OCI-LY7 (cell line): ENCODE data around the gene SPDYE2B. TPM values are rescaled to one million over a fixed set of nuclear protein-coding genes. Genes with fewer than 3 reads are reported as not detected.
"Not testable (repeated sequence)": the region's sequence is repeated elsewhere in the genome, so short reads cannot be mapped to it uniquely, and the experiment has no call there.

ENCODE experiments used
- BruUV-seq: library from RNA; stranded (reverse); fragments of 400-500 nt; replicated peaks from 2 replicates; lab custom pipeline; 2021; lab: Mats Ljungman, UMichigan
- CTCF ChIA-PET: fragments of 300-600 bp; sonication (Branson Sonifier 250); formaldehyde crosslinking; loops from one replicate; lab custom pipeline; 2022; ENCODE audit warnings: antibody characterized with exemption; ENCODE audit not compliant: unreplicated experiment; lab: Charles Lee
- POLR2A ChIA-PET: fragments of 300-600 bp; sonication (Branson Sonifier 250); formaldehyde crosslinking; loops from one replicate; lab custom pipeline; 2022; ENCODE audit warnings: antibody characterized with exemption; lab: Charles Lee
- DNase-seq: peaks from one replicate; pipeline ENCODE4 v3.0.0-alpha.2; 2015; ENCODE audit warnings: low spot score
- H2AFZ ChIP-seq: fragments of 200-600 bp; sonication (generic), shearing (Covaris generic); 2 replicates; pipeline ENCODE4 v1.6.1; 2014; ENCODE audit warnings: mild to moderate bottlenecking, antibody characterized with exemption, low read length, moderate library complexity
- H3K27ac ChIP-seq: fragments of 200-600 bp; sonication (generic); 2 replicates; pipeline ENCODE4 v1.5.1; 2014; ENCODE audit warnings: mixed run types, low read depth, mild to moderate bottlenecking, moderate library complexity, low read length, inconsistent platforms; ENCODE audit not compliant: poor library complexity, severe bottlenecking
- H3K36me3 ChIP-seq: fragments of 200-600 bp; sonication (generic); 2 replicates; pipeline ENCODE4 v1.6.1; 2014; ENCODE audit warnings: mild to moderate bottlenecking, antibody characterized with exemption, low read length, moderate library complexity, mixed read lengths; ENCODE audit not compliant: insufficient read depth
- H3K4me1 ChIP-seq: fragments of 200-600 bp; sonication (generic); 2 replicates; pipeline ENCODE4 v1.5.1; 2014; ENCODE audit warnings: mild to moderate bottlenecking, low read length; ENCODE audit not compliant: insufficient read depth, poor library complexity, severe bottlenecking
- H3K4me2 ChIP-seq: fragments of 200-600 bp; sonication (generic); 2 replicates; pipeline ENCODE4 v1.6.1; 2014; ENCODE audit warnings: mild to moderate bottlenecking, low read length
- H3K4me3 ChIP-seq: fragments of 200-600 bp; sonication (generic); 2 replicates; pipeline ENCODE4 v1.5.1; 2014; ENCODE audit warnings: mild to moderate bottlenecking, low read depth, low read length; ENCODE audit not compliant: poor library complexity, severe bottlenecking
- H3K79me2 ChIP-seq: fragments of 200-600 bp; sonication (generic); 2 replicates; pipeline ENCODE4 v1.6.1; 2016; ENCODE audit warnings: low read depth, mild to moderate bottlenecking, low read length, moderate library complexity, mixed read lengths; ENCODE audit not compliant: insufficient read depth
- H3K9me2 ChIP-seq: fragments of 200-600 bp; sonication (generic); 2 replicates; pipeline ENCODE4 v1.6.1; 2016; ENCODE audit warnings: mild to moderate bottlenecking, low read length, mixed read lengths; ENCODE audit not compliant: insufficient read depth
- H3K9me3 ChIP-seq: fragments of 200-600 bp; sonication (generic); 2 replicates; pipeline ENCODE4 v1.6.1; 2014; ENCODE audit warnings: mild to moderate bottlenecking, mixed run types, low read length, mixed read lengths
- H4K20me1 ChIP-seq: fragments of 200-600 bp; sonication (generic); 2 replicates; pipeline ENCODE4 v1.6.1; 2014; ENCODE audit warnings: mild to moderate bottlenecking, antibody characterized with exemption, low read length, moderate library complexity, mixed read lengths; ENCODE audit not compliant: insufficient read depth
- intact Hi-C: fragments of 100-400 bp; cut with micrococcal nuclease; formaldehyde crosslinking; loops from one replicate; pipeline ENCODE4 v1.10.0; 2022; ENCODE audit not compliant: unreplicated experiment
- total RNA-seq, 2 experiments: library from RNA; depleted of rRNA in 1 of 2; stranded (reverse); fragments of >200 nt in 1 of 2; shearing (Covaris generic) in 1 of 2; gene quantifications; 2 replicates each; pipeline ENCODE4 v1.2.3, GENCODE V29; 2014 to 2022

Gene SPDYE2B
- total RNA-seq, 2 experiments from 2014 or later, result not detected

DNA sequence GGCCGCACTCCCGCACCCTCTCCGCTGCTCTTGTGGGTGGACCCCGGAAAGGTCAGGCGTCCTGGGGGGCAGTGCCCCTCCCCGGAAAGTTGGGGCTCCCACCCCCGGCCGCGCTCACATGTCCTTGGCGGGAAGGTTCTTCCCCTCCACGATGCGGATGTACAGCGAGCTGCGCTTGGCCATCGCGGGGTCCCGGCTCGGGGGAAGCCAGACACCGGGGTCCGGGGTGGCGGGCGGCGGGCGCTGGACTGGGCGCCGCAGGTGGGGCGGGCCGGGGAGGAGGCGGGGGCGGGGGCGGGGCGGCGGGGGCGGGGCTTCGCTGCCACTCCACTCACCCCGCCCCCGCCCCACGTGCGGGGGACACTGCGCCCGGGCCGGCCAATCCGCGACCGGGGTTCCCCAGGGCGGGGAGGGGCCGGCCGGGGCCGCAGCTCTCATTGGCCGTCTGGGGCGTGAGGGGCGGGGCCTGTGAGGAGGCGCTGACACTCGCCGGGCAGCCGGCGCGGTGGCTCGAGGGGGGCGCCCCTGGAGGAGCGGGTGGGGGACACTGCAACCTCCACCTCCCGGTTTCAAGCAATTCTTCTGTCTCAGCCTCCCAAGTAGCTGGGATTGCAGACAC is 33.5 kb upstream of the SPDYE2B start, which contains the start of gene RASA4:
Gene RASA4, minus strand, starts transcription at position 250 of the 619 bp plus-strand sequence. Its CDS starts 67 bp downstream, at position 183.
- H3K27ac ChIP-seq, H2AFZ ChIP-seq, H4K20me1 ChIP-seq, BruUV-seq, H3K9me3 ChIP-seq, H3K9me2 ChIP-seq, H3K36me3 ChIP-seq, CTCF ChIA-PET, H3K4me1 ChIP-seq, H3K79me2 ChIP-seq, POLR2A ChIA-PET, intact Hi-C loops: not testable (repeated sequence)
- DNase-seq, result peak; percentile 13
- H3K4me2 ChIP-seq, result peak within 1 kb of the TSS; percentile 42; the same call in 1 of the 2 replicates
- H3K4me3 ChIP-seq, result peak within 1 kb of the TSS; percentile 46

DNA sequence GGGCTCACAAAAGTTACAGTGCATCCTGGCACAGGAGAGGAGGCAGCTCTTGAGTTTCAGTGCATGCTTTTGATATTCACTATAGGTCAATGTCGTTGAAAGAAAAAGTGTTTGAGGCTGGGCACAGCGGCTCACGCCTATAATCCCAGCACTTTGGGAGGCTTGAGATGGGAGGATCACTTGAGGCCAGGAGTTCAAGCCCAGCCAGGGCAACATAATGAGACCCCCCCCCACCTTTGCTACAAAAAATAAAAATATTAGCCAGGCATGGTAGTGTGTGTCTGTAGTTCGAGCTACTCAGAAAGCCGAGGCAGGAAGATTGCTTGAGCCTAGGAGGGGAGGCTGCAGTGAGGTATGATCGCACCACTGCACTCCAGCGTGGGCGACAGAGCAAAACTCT is 32.0 kb upstream of the SPDYE2B start:
- intact Hi-C loops, H4K20me1 ChIP-seq, POLR2A ChIA-PET, H3K79me2 ChIP-seq, H3K36me3 ChIP-seq, H3K4me2 ChIP-seq, H3K9me2 ChIP-seq, BruUV-seq, H3K4me1 ChIP-seq, H3K9me3 ChIP-seq, CTCF ChIA-PET, H3K4me3 ChIP-seq, H3K27ac ChIP-seq, DNase-seq, H2AFZ ChIP-seq: not testable (repeated sequence)

DNA sequence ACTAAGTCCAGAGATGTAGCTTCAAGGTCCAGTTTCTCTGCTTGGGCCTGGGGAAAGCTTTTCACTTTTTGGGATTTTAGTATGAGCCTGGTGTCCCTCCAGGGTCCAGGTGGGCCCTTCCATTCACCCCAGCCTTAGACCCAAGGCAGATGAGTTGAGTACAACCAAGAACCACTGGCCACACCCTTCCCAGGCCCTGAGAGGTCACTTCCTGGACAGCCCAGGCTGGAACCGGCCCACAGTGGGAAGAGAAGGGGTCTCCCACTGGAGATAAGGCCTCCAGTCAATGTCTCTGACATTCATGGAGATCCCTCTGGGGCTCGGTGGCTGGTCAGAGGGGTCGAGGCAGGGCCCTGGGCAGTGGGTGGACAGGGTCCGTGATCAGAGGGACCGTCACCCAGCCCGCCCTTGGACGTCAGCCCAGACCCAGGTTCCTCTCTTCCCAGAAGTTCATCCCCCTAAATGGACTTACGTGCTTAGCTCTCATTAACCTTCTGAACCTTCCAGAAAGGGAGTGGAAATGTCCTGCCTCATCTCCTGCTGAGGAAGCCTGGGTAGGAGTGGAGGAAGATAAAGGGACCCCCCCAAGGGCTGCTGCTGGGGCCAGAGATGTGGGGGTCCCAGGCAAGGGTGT is 22.7 kb upstream of the SPDYE2B start:
- H3K9me3 ChIP-seq, CTCF ChIA-PET, H3K36me3 ChIP-seq, H3K79me2 ChIP-seq, intact Hi-C loops, H2AFZ ChIP-seq, H3K4me2 ChIP-seq, H3K4me3 ChIP-seq, H3K27ac ChIP-seq, H3K9me2 ChIP-seq, H4K20me1 ChIP-seq, DNase-seq, POLR2A ChIA-PET, H3K4me1 ChIP-seq: not testable (repeated sequence)
- TSS peak; percentile 49 for BruUV-seq

DNA sequence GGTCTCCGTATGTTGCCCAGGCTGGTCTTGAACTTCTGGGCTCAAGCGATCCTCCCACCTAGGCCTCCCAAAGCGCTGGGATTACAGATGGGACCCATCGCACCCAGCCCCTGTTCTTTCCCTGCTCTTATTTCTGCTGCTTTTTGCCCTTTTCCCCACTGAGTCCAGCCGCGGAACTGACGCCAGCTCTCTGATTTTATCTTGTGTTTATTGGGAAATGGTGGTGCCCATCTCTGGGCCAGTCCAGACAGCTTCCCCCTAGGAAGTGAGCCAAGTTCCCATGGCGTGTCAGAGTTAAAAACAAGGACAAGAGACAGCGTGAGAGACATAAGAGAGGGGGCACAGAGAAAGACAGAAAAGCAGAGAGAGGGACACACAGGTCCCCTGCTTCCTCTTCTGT is 19.5 kb upstream of the SPDYE2B start:
- H2AFZ ChIP-seq, POLR2A ChIA-PET, BruUV-seq, H4K20me1 ChIP-seq, H3K9me3 ChIP-seq, H3K9me2 ChIP-seq, H3K4me2 ChIP-seq, DNase-seq, H3K4me3 ChIP-seq, H3K36me3 ChIP-seq, intact Hi-C loops, H3K79me2 ChIP-seq, CTCF ChIA-PET, H3K4me1 ChIP-seq, H3K27ac ChIP-seq: not testable (repeated sequence)

DNA sequence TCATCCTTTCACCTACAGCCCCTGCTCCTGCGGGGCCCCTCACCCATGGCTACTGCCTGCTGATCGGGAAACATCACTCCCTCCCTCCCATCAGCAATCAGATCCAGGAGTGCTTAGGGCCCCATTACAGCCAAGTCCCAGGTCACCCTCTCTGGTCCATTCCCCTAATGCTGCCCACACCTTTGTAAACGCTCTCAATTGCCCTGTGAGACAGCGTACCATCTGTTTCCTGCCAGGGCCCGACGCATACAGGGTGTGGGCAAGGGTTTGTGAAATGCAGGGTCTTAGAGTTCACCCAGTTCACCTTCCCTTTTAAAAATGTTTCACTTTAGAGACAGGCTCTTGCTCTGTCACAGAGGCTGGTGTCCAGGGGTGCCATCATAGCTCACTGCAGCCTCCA is 15.8 kb upstream of the SPDYE2B start:
- DNase-seq, POLR2A ChIA-PET: not testable (repeated sequence)

DNA sequence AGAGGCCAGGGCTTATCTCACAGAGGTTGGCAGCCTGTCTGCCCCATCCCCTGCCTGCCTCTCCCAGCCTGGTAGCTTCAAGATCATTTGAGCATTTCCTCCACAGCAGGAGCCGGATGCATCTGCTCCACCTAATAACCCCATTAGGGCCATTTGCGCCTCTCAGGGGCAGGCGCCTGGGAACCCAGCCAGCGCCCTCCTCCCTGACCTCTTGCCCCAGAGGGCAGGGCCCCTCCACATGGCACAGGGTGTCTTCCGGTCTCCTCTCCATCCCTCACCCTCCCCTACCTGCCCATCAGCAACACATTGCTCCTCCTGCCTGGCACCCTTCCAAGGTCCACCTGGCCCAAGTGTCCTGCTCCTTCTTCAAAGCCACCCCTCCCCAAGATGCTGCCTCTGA is 14.8 kb upstream of the SPDYE2B start:
- H3K79me2 ChIP-seq, intact Hi-C loops, H4K20me1 ChIP-seq, H3K27ac ChIP-seq, H3K9me3 ChIP-seq, DNase-seq, H3K4me2 ChIP-seq, H3K4me3 ChIP-seq, H3K36me3 ChIP-seq, H3K9me2 ChIP-seq, H2AFZ ChIP-seq, H3K4me1 ChIP-seq, CTCF ChIA-PET, POLR2A ChIA-PET: not testable (repeated sequence)
- TSS peak; percentile 77 for BruUV-seq

More for the DNA sequence above, 15.8 kb upstream of the SPDYE2B start:
- H3K4me1 ChIP-seq, H3K9me2 ChIP-seq, H3K27ac ChIP-seq, H2AFZ ChIP-seq, CTCF ChIA-PET, H3K79me2 ChIP-seq, H3K4me3 ChIP-seq, H4K20me1 ChIP-seq, H3K36me3 ChIP-seq, intact Hi-C loops, H3K9me3 ChIP-seq, BruUV-seq, H3K4me2 ChIP-seq: not testable (repeated sequence)
